ENCODE results near the gene KRT27. TPM values are rescaled to one million over a fixed set of nuclear protein-coding genes. Genes with fewer than 3 reads are reported as not detected.

KRT27 gene
- total RNA-seq, 2 experiments from 2014 or later, result not detected

GRCh38 chr17:40796846-40797245, 14.5 kb upstream of the KRT27 start:
- Histone ChIP-seq H3K9me3 (ENCODE audit: low read length) (no peaks in the 10 kb centered on the region), H2AFZ (ENCODE audit: low read length) (no peak overlapping the region), H3K9me2 (ENCODE audit: insufficient read depth, low read length) (no peaks in the 10 kb centered on the region), H3K27ac (ENCODE audit: low read depth, low read length, poor library complexity, severe bottlenecking) (no peak overlapping the region), H3K79me2 (ENCODE audit: insufficient read depth, low read depth, low read length) (no peaks in the 10 kb centered on the region), H3K4me1 (ENCODE audit: insufficient read depth, low read length, poor library complexity, severe bottlenecking) (no peaks in the 10 kb centered on the region), H3K4me3 (ENCODE audit: low read depth, low read length, poor library complexity, severe bottlenecking) (no peak overlapping the region), H3K4me2 (ENCODE audit: low read length) (no peak overlapping the region), H3K36me3 (ENCODE audit: insufficient read depth, low read length) (no peaks in the 10 kb centered on the region), H4K20me1 (ENCODE audit: insufficient read depth, low read length) (no peaks in the 10 kb centered on the region)
- CTCF ChIA-PET (ENCODE audit: unreplicated experiment), result no interaction called here
- POLR2A ChIA-PET, result no interaction called here
- no peak for DNase-seq (ENCODE audit: low spot score)
- intact Hi-C loops (cut with micrococcal nuclease; ENCODE audit: unreplicated experiment), result no loop called here
- BruUV-seq (replicated peaks), result no TSS peak
- TF ChIP-seq EZH2phosphoT487 (IDR thresholded peaks at IDR 0.05; ENCODE audit: borderline replicate concordance, low read depth, low read length) (no peak), CTCF (conservative IDR thresholded peaks at IDR 0.05; ENCODE audit: low read length) (no peak)

- no peak overlapping the region for H3K4me3 ChIP-seq (ENCODE audit: low read depth, low read length, poor library complexity, severe bottlenecking)
- ChIA-PET CTCF (ENCODE audit: unreplicated experiment) (no interaction called here), POLR2A (no interaction called here)
Observed at GRCh38 chr17:40795019-40795667, 12.8 kb upstream of the KRT27 start.

More at GRCh38 chr17:40795019-40795667, 12.8 kb upstream of the KRT27 start:
- Histone ChIP-seq H3K4me1 (ENCODE audit: insufficient read depth, low read length, poor library complexity, severe bottlenecking) (no peaks in the 10 kb centered on the region), H3K79me2 (ENCODE audit: insufficient read depth, low read depth, low read length) (no peaks in the 10 kb centered on the region), H3K36me3 (ENCODE audit: insufficient read depth, low read length) (no peaks in the 10 kb centered on the region), H3K27ac (ENCODE audit: low read depth, low read length, poor library complexity, severe bottlenecking) (no peak overlapping the region), H4K20me1 (ENCODE audit: insufficient read depth, low read length) (no peaks in the 10 kb centered on the region), H3K4me2 (ENCODE audit: low read length) (no peak overlapping the region), H3K9me2 (ENCODE audit: insufficient read depth, low read length) (no peaks in the 10 kb centered on the region), H3K9me3 (ENCODE audit: low read length) (no peaks in the 10 kb centered on the region), H2AFZ (ENCODE audit: low read length) (no peak overlapping the region)
- intact Hi-C loops (cut with micrococcal nuclease; ENCODE audit: unreplicated experiment), result no loop called here
- TF ChIP-seq CTCF (conservative IDR thresholded peaks at IDR 0.05; ENCODE audit: low read length) (no peak), EZH2phosphoT487 (IDR thresholded peaks at IDR 0.05; ENCODE audit: borderline replicate concordance, low read depth, low read length) (no peak)
- BruUV-seq (replicated peaks), result no TSS peak
- no peak for DNase-seq (ENCODE audit: low spot score)

Measured in OCI-LY7 (cell line).